ENCODE data around the gene TXNL4A. TPM values are rescaled to one million over a fixed set of nuclear protein-coding genes. Genes with fewer than 3 reads are reported as not detected.

The TXNL4A gene
- polyA plus RNA-seq, 1 experiment = 131 TPM

GRCh38 chr18:79949697-79950487 is 38.5 kb downstream of the TXNL4A start:
- ChIA-PET CTCF (no interaction called here), POLR2A (no interaction called here)
- peak overlapping the region; percentile 77 for H3K4me3 ChIP-seq (ENCODE audit: low read depth, low read length)
- no peak overlapping the region for H3K27ac ChIP-seq (ENCODE audit: low read depth, low read length)
- no peaks in the 10 kb centered on the region for H3K27me3 ChIP-seq (ENCODE audit: control insufficient read depth, insufficient read depth, low read length)
- DNase-seq (ENCODE audit: low read depth, low spot score) = no peak
- TF ChIP-seq, protein P1, sequence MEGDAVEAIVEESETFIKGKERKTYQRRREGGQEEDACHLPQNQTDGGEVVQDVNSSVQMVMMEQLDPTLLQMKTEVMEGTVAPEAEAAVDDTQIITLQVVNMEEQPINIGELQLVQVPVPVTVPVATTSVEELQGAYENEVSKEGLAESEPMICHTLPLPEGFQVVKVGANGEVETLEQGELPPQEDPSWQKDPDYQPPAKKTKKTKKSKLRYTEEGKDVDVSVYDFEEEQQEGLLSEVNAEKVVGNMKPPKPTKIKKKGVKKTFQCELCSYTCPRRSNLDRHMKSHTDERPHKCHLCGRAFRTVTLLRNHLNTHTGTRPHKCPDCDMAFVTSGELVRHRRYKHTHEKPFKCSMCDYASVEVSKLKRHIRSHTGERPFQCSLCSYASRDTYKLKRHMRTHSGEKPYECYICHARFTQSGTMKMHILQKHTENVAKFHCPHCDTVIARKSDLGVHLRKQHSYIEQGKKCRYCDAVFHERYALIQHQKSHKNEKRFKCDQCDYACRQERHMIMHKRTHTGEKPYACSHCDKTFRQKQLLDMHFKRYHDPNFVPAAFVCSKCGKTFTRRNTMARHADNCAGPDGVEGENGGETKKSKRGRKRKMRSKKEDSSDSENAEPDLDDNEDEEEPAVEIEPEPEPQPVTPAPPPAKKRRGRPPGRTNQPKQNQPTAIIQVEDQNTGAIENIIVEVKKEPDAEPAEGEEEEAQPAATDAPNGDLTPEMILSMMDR (IDR thresholded peaks at IDR 0.05; ENCODE audit: low read depth, low read length) = no peak
- no peaks in the 10 kb centered on the region; the same call in 1 of the 2 replicates for H3K9me3 ChIP-seq (ENCODE audit: control insufficient read depth, insufficient read depth, low read length)

- POLR2A ChIA-PET = no interaction called here
Measured at GRCh38 chr18:79948719-79949411, 39.5 kb downstream of the TXNL4A start.

GRCh38 chr18:79947881-79948610 is 40.3 kb downstream of the TXNL4A start:
- Histone ChIP-seq H3K4me3 (ENCODE audit: low read depth, low read length) (no peak overlapping the region), H3K27ac (ENCODE audit: low read depth, low read length) (no peak overlapping the region), H3K9me3 (ENCODE audit: control insufficient read depth, insufficient read depth, low read length) (no peaks in the 10 kb centered on the region; the same call in 1 of the 2 replicates), H3K27me3 (ENCODE audit: control insufficient read depth, insufficient read depth, low read length) (no peaks in the 10 kb centered on the region)
- DNase-seq (ENCODE audit: low read depth, low spot score) = no peak
- POLR2A ChIA-PET = no interaction called here
- CTCF ChIA-PET = no interaction called here
- TF ChIP-seq, protein P1 (IDR thresholded peaks at IDR 0.05; ENCODE audit: low read depth, low read length) = no peak

More at GRCh38 chr18:79948719-79949411, 39.5 kb downstream of the TXNL4A start:
- Histone ChIP-seq H3K9me3 (ENCODE audit: control insufficient read depth, insufficient read depth, low read length) (no peaks in the 10 kb centered on the region; the same call in 1 of the 2 replicates), H3K4me3 (ENCODE audit: low read depth, low read length) (no peak overlapping the region), H3K27ac (ENCODE audit: low read depth, low read length) (no peak overlapping the region), H3K27me3 (ENCODE audit: control insufficient read depth, insufficient read depth, low read length) (no peaks in the 10 kb centered on the region)
- TF ChIP-seq, protein P1 (IDR thresholded peaks at IDR 0.05; ENCODE audit: low read depth, low read length) = no peak
- CTCF ChIA-PET = no interaction called here
- DNase-seq (ENCODE audit: low read depth, low spot score) = no peak

GRCh38 chr18:79947054-79947755 is 41.2 kb downstream of the TXNL4A start:
- no peak for DNase-seq (ENCODE audit: low read depth, low spot score)
- TF ChIP-seq, protein P1 (IDR thresholded peaks at IDR 0.05; ENCODE audit: low read depth, low read length) = no peak
- ChIA-PET POLR2A (no interaction called here), CTCF (no interaction called here)
- H3K27ac ChIP-seq (ENCODE audit: low read depth, low read length) = no peak overlapping the region
- H3K27me3 ChIP-seq (ENCODE audit: control insufficient read depth, insufficient read depth, low read length) = no peaks in the 10 kb centered on the region
- no peak overlapping the region for H3K4me3 ChIP-seq (ENCODE audit: low read depth, low read length)
- no peaks in the 10 kb centered on the region; the same call in 1 of the 2 replicates for H3K9me3 ChIP-seq (ENCODE audit: control insufficient read depth, insufficient read depth, low read length)
